Epithelial cell of esophagus (primary cell): ENCODE data around the gene SPRTN.

Source experiments
- DNase-seq: peaks from one replicate; pipeline ENCODE4 v3.0.0; 2010; ENCODE audit warnings: low read depth
- H3K4me3 ChIP-seq: 2 replicates; pipeline ENCODE4 v1.5.1; 2011; ENCODE audit warnings: mild to moderate bottlenecking, low read length, control low read depth
- TF ChIP-seq, protein P1 (sequence below): IDR thresholded peaks from 2 replicates; pipeline ENCODE4 v1.5.1; 2011; ENCODE audit warnings: low read depth, mild to moderate bottlenecking, low read length, control low read depth, inconsistent platforms; ENCODE audit not compliant: insufficient read depth; ENCODE audit errors: missing control alignments

SPRTN gene

GRCh38 chr1:231386466-231386865 is 48.4 kb downstream of the SPRTN start:
- H3K4me3 ChIP-seq: no peak overlapping the region
- no peak for DNase-seq
- TF ChIP-seq, protein P1, sequence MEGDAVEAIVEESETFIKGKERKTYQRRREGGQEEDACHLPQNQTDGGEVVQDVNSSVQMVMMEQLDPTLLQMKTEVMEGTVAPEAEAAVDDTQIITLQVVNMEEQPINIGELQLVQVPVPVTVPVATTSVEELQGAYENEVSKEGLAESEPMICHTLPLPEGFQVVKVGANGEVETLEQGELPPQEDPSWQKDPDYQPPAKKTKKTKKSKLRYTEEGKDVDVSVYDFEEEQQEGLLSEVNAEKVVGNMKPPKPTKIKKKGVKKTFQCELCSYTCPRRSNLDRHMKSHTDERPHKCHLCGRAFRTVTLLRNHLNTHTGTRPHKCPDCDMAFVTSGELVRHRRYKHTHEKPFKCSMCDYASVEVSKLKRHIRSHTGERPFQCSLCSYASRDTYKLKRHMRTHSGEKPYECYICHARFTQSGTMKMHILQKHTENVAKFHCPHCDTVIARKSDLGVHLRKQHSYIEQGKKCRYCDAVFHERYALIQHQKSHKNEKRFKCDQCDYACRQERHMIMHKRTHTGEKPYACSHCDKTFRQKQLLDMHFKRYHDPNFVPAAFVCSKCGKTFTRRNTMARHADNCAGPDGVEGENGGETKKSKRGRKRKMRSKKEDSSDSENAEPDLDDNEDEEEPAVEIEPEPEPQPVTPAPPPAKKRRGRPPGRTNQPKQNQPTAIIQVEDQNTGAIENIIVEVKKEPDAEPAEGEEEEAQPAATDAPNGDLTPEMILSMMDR: no peak

DNA sequence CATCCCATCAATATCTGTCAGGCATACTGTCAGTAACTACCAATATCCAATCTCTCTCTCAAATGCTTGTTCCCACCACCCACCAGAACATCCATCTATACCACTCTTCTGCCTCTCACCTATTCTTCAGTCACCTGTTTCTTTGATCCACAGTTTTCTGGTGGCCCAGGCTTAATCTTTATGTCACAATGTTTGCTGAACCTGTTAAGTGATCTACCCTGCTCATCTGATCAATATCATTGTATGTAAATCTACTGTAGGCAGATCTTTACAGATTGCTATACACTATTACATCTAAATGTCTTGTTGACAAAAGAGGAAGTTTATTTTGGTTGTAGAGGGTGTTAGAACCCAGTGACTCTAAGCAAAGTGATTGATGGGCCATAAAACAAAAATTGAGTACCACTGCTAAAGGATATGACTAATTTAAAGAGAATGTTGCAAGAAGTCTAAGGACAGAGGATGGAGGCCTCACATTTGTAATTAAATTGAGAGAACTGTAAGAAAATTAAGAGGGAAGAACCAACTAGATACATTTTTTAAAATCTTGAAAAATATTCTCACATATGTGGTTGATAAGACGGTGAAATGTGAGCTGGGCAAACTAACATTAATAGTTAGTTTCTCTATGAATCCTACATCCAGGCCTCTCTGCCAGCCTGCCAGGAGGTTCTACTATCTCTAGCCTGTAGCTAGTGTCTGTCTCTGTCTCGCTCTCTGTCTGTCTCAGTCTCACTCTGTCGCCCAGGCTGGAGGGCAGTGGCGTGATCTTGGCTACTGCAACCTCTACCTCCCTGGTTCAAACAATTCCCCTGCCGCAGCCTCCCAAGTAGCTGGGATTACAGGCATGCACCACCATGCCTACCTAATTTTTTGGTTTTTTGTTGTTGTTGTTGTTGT is 49.9 kb downstream of the SPRTN start:
- TF ChIP-seq, protein P1: no peak
- no peak for DNase-seq
- H3K4me3 ChIP-seq: no peak overlapping the region

- peak; percentile 54 for DNase-seq
- H3K4me3 ChIP-seq: no peak overlapping the region
- TF ChIP-seq, protein P1: no peak
Observed at GRCh38 chr1:231390071-231390470, 52.0 kb downstream of the SPRTN start.

- TF ChIP-seq, protein P1: no peak
- H3K4me3 ChIP-seq: no peak overlapping the region
- no peak for DNase-seq
Observed at GRCh38 chr1:231392389-231393131, 54.5 kb downstream of the SPRTN start.

DNA sequence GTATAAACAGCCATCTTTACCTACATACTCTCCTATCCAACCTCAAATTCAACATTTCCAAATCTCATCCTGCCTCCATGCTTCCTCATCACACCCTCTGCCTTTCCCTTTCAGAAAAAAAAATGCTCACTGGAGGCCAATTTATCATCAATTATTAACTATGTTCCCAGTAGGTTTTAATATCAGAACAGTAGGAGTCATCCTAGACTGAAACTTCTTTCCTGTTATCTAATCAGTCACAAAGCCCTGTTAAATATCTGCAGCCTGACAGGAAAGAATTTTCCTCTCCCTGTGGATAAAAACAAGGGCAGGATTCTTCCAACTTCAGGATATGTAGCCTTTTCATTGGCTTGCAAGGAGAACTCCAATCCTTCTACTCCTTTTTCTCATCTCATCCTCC is 55.6 kb downstream of the SPRTN start:
- TF ChIP-seq, protein P1: no peak
- no peak for DNase-seq
- H3K4me3 ChIP-seq: no peak overlapping the region

DNA sequence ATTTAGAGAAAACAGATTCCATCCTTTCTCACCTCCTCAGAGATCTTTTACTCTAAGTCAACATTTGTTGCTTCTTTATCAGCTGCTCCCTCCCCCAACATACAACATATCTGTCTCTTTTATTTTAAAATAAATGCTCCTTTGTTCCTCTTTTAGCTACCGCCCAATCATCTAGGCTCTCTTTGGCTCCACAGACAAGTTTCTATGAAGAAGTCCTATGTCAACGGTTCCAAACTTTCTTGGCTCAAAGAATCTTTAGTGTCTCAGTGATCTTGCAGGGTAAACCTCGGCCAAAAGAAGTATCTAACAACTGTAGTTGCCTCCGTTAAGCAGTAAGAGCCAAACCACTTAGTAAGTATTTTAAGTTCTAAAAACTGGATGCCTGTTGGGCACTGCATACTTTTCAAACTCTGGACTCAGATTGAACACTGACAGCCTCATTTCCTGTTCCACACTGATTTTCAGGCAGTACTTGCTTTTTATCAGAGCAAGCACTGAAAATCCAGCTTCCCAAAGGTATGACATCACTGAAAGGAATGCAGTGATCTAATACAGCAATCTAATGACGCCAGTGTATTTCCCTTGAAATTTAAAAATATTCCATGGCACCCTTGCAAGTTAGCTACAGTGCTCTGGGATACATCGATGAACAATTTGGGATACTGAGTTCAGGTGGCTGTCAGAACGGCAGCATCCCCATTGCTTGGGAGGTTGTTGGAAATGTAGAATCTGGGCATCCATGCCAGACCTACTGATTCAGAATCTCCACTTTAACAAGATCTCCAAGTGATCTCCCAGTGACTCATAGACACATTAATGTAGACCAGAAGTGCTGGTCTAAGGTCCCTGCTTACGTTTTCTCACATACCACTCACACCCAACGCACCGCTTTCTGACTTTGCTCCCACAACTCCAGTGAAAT is 57.2 kb downstream of the SPRTN start:
- TF ChIP-seq, protein P1: no peak
- H3K4me3 ChIP-seq: no peak overlapping the region
- DNase-seq: peak; percentile 89
